ENCODE measurements around the gene FAM78B. TPM values are rescaled to one million over a fixed set of nuclear protein-coding genes. Genes with fewer than 3 reads are reported as not detected.

The FAM78B gene
- 1 to 10 TPM; 1.3 to 3.7 (median 2.2) TPM for total RNA-seq
- long read RNA-seq, donor 1, partial matches to known transcripts, result 0 of 4 reads
- long read RNA-seq, donor 1, other reads (novel, unspliced or antisense), result 0 of 4 reads
- long read RNA-seq, donor 2, result 0 reads

- peak; percentile 93 for ATAC-seq
- DNase-seq, result peak; percentile 85 to 88 (median 87)
- intact Hi-C loops (cut with DNase I, micrococcal nuclease), result no loop called here
- H3K4me1 ChIP-seq (ENCODE audit: low read depth), result peaks cover 20% of the 10 kb centered on the region
- H3K4me3 ChIP-seq, result peak within 1 kb of the TSS; percentile 30
- TF ChIP-seq CTCF (IDR thresholded peaks at IDR 0.05), result no peak
- no peaks in the 10 kb centered on the region for H3K36me3 ChIP-seq (ENCODE audit: low read depth)
- no peaks in the 10 kb centered on the region for H3K9me3 ChIP-seq
These were observed at the start of gene FAM78B for GRCh38 chr1:166166698-166167571. FAM78B (minus strand) TSS chr1:166167001; CDS start chr1:166166248, 753 bp downstream.

- Histone ChIP-seq H3K4me1 (ENCODE audit: low read depth) (no peaks in the 10 kb centered on the region), H3K36me3 (ENCODE audit: low read depth) (no peaks in the 10 kb centered on the region), H3K4me3 (no peak overlapping the region), H3K9me3 (no peaks in the 10 kb centered on the region)
- TF ChIP-seq CTCF (IDR thresholded peaks at IDR 0.05), result no peak
- no peak for ATAC-seq
- no peak for DNase-seq
- intact Hi-C loops (cut with DNase I, micrococcal nuclease), result no loop called here
These were observed 35.7 kb upstream of the FAM78B start for GRCh38 chr1:166202546-166202945.

- no peak for DNase-seq
- ATAC-seq, result no peak
- H3K36me3 ChIP-seq (ENCODE audit: low read depth), result no peaks in the 10 kb centered on the region
- no peaks in the 10 kb centered on the region for H3K4me1 ChIP-seq (ENCODE audit: low read depth)
- H3K9me3 ChIP-seq, result no peaks in the 10 kb centered on the region
- intact Hi-C loops (cut with DNase I, micrococcal nuclease), result no loop called here
- no peak overlapping the region for H3K4me3 ChIP-seq
- no peak for TF ChIP-seq CTCF (IDR thresholded peaks at IDR 0.05)
These were observed 33.9 kb upstream of the FAM78B start for GRCh38 chr1:166200743-166201142.

- no peak for TF ChIP-seq CTCF (IDR thresholded peaks at IDR 0.05)
- Histone ChIP-seq H3K4me3 (no peak overlapping the region), H3K4me1 (ENCODE audit: low read depth) (no peaks in the 10 kb centered on the region), H3K36me3 (ENCODE audit: low read depth) (no peaks in the 10 kb centered on the region), H3K9me3 (no peaks in the 10 kb centered on the region)
- ATAC-seq, result no peak
- DNase-seq, result no peak
- intact Hi-C loops (cut with DNase I, micrococcal nuclease), result no loop called here
These were observed 30.8 kb upstream of the FAM78B start for GRCh38 chr1:166197597-166197996.

GRCh38 chr1:166197141-166197540 is 30.3 kb upstream of the FAM78B start:
- Histone ChIP-seq H3K9me3 (no peaks in the 10 kb centered on the region), H3K4me1 (ENCODE audit: low read depth) (no peaks in the 10 kb centered on the region), H3K36me3 (ENCODE audit: low read depth) (no peaks in the 10 kb centered on the region), H3K4me3 (no peak overlapping the region)
- no peak for TF ChIP-seq CTCF (IDR thresholded peaks at IDR 0.05)
- intact Hi-C loops (cut with DNase I, micrococcal nuclease), result no loop called here
- no peak for ATAC-seq
- DNase-seq, result no peak

Data from mucosa of descending colon (tissue), 3 donors.